Measurements from ENCODE around the gene SUSD1.

DNA sequence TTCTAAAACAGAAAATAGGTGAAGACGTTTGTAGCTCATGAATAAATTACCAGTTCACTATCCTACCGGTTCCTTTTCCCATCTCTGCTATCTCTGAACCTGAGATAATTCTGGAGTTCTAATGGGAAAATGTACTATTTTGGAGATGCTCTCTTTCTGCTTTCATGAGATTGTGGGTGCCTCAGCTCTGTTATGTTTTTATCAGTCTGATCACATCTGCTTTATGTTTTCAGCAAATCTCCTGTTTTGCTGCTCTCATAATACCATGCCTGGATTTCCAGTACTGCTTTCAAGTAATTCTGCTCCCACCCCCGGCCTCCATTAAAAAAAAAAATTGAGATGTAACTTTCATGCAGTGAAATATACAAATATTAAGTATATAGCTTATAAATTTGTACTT is 9.1 kb upstream of the SUSD1 start:
- TF ChIP-seq, protein P1, sequence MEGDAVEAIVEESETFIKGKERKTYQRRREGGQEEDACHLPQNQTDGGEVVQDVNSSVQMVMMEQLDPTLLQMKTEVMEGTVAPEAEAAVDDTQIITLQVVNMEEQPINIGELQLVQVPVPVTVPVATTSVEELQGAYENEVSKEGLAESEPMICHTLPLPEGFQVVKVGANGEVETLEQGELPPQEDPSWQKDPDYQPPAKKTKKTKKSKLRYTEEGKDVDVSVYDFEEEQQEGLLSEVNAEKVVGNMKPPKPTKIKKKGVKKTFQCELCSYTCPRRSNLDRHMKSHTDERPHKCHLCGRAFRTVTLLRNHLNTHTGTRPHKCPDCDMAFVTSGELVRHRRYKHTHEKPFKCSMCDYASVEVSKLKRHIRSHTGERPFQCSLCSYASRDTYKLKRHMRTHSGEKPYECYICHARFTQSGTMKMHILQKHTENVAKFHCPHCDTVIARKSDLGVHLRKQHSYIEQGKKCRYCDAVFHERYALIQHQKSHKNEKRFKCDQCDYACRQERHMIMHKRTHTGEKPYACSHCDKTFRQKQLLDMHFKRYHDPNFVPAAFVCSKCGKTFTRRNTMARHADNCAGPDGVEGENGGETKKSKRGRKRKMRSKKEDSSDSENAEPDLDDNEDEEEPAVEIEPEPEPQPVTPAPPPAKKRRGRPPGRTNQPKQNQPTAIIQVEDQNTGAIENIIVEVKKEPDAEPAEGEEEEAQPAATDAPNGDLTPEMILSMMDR (conservative IDR thresholded peaks at IDR 0.05; ENCODE audit: low read length), result no peak
- no peak for TF ChIP-seq EZH2phosphoT487 (IDR thresholded peaks at IDR 0.05; ENCODE audit: borderline replicate concordance)

Data from Loucy (cell line).